GM12872 (cell line): ENCODE measurements around the gene FBRSL1.

Experiments
- CTCF ChIP-seq: IDR thresholded peaks from 3 replicates; pipeline ENCODE4 v1.5.1; 2011; ENCODE audit warnings: low read depth, mild to moderate bottlenecking, low read length, moderate library complexity; ENCODE audit not compliant: insufficient read depth

The FBRSL1 gene

GRCh38 chr12:132451172-132451835 lies 38.6 kb upstream of the FBRSL1 start:
- TF ChIP-seq CTCF = no peak

- no peak for TF ChIP-seq CTCF
These were observed 38.1 kb upstream of the FBRSL1 start for GRCh38 chr12:132451836-132452195.

- TF ChIP-seq CTCF = no peak
These were observed 37.2 kb upstream of the FBRSL1 start for GRCh38 chr12:132452596-132453350.

- no peak for TF ChIP-seq CTCF
These were observed 36.4 kb upstream of the FBRSL1 start for GRCh38 chr12:132453361-132454192.

GRCh38 chr12:132454193-132454932 lies 35.6 kb upstream of the FBRSL1 start:
- TF ChIP-seq CTCF = no peak

- TF ChIP-seq CTCF = no peak
These were observed 35.0 kb upstream of the FBRSL1 start for GRCh38 chr12:132454933-132455418.
